Astrocyte (in vitro differentiated cells and primary cell): ENCODE measurements around the gene SDHAF1.

Source experiments
- EZH2 ChIP-seq: IDR thresholded peaks from 2 replicates; pipeline ENCODE4 v1.6.1; 2012; ENCODE audit warnings: mild to moderate bottlenecking, low read length, inconsistent platforms; ENCODE audit not compliant: insufficient read depth
- TF ChIP-seq, protein P1 (sequence below): IDR thresholded peaks from 2 replicates; pipeline ENCODE4 v1.5.1; 2011; ENCODE audit warnings: low read depth, mild to moderate bottlenecking, inconsistent platforms, low read length, moderate library complexity; ENCODE audit not compliant: insufficient read depth

DNA sequence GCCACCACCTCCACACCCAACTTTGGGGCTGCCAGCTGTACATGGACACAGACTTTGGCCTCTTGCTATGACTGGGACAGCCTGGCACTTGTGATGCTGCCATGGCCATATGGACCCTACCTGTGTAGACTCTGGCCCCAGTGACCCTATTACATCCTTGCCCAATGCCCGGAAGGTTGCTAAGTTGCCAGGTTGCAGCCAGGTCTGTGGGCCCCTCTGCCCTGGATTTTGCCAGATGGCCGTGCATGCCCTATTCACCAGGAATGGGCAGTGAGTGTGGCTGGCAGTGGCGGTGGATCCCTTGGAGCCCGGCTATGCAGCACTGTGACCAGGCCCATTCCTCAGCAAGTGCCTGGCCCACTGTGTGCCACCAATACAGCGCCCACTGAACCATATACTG lies 8.9 kb upstream of the SDHAF1 start:
- TF ChIP-seq, protein P1, sequence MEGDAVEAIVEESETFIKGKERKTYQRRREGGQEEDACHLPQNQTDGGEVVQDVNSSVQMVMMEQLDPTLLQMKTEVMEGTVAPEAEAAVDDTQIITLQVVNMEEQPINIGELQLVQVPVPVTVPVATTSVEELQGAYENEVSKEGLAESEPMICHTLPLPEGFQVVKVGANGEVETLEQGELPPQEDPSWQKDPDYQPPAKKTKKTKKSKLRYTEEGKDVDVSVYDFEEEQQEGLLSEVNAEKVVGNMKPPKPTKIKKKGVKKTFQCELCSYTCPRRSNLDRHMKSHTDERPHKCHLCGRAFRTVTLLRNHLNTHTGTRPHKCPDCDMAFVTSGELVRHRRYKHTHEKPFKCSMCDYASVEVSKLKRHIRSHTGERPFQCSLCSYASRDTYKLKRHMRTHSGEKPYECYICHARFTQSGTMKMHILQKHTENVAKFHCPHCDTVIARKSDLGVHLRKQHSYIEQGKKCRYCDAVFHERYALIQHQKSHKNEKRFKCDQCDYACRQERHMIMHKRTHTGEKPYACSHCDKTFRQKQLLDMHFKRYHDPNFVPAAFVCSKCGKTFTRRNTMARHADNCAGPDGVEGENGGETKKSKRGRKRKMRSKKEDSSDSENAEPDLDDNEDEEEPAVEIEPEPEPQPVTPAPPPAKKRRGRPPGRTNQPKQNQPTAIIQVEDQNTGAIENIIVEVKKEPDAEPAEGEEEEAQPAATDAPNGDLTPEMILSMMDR: no peak
- no peak for TF ChIP-seq EZH2
